Activated CD8-positive, alpha-beta T cell treated with anti-CD3 and anti-CD28 coated beads, Interleukin-2, amount 10 ng/mL, durations not matched to agents 7 days and 5 days (primary cell): ENCODE measurements around the gene RAPGEF1. TPM values are rescaled to one million over a fixed set of nuclear protein-coding genes. Genes with fewer than 3 reads are reported as not detected.
A peak's percentile ranks its signal among the peaks of the same experiment; 100 is the strongest.

ENCODE experiments used
- ATAC-seq: fragments of 150-1000 bp; cut with Tn5 transposase; one replicate; pipeline ENCODE4 v1.10.0; 2021; ENCODE audit warnings: moderate library complexity
- CTCF ChIA-PET: fragments of 350-600 bp; sonication (Branson Sonifier 250); formaldehyde crosslinking; loops from one replicate; lab custom pipeline; 2021; ENCODE audit warnings: antibody characterized with exemption; lab: Charles Lee
- POLR2A ChIA-PET: fragments of 350-600 bp; sonication (Branson Sonifier 250); formaldehyde crosslinking; loops from one replicate; lab custom pipeline; 2021; ENCODE audit warnings: antibody characterized with exemption; lab: Charles Lee
- DNase-seq: peaks from one replicate; pipeline ENCODE4 v3.0.0-alpha.2; 2020
- H3K27ac Mint-ChIP-seq: one replicate; pipeline ENCODE4 v1.8.0; 2021; ENCODE audit warnings: mild to moderate bottlenecking, mixed read lengths
- H3K27me3 Mint-ChIP-seq: one replicate; pipeline ENCODE4 v1.8.0; 2021; ENCODE audit warnings: low read depth, mixed read lengths
- H3K36me3 Mint-ChIP-seq: one replicate; pipeline ENCODE4 v1.8.0; 2021; ENCODE audit warnings: low read depth, mixed read lengths
- H3K4me1 Mint-ChIP-seq: one replicate; pipeline ENCODE4 v1.8.0; 2021; ENCODE audit warnings: low read depth, mixed read lengths
- H3K4me3 Mint-ChIP-seq: one replicate; pipeline ENCODE4 v1.8.0; 2021; ENCODE audit warnings: mild to moderate bottlenecking, mixed read lengths
- H3K9me3 Mint-ChIP-seq: one replicate; pipeline ENCODE4 v1.8.0; 2022; ENCODE audit warnings: mixed read lengths; ENCODE audit not compliant: insufficient read depth
- total RNA-seq, 2 experiments: library from RNA; stranded (reverse); gene quantifications; one replicate each; pipeline ENCODE4 v1.2.3, GENCODE V29; 2021

RAPGEF1 gene
- total RNA-seq, 2 experiments from 2014 or later = 128 TPM

GRCh38 chr9:131736431-131736830, 3.4 kb downstream of the RAPGEF1 start:
- ChIA-PET POLR2A (interaction anchor here (0.8 to 1.2 kb wide), 2 partner anchors 7 to 68 kb away, joined by 3 to 4 read pairs; no protein-coding TSS in a partner anchor), CTCF (interaction anchor here (0.8 to 2.8 kb wide), 7 partner anchors 7 to 145 kb away, joined by 3 to 14 read pairs (median 4); no protein-coding TSS in a partner anchor)
- ATAC-seq (no peak), DNase-seq (no peak)
- Mint-ChIP-seq H3K9me3 (no peaks in the 10 kb centered on the region), H3K27me3 (no peaks in the 10 kb centered on the region), H3K4me1 (peaks cover 74% of the 10 kb centered on the region), H3K4me3 (peak overlapping the region; percentile 62), H3K27ac (peak overlapping the region; percentile 95), H3K36me3 (peaks cover 42% of the 10 kb centered on the region)

GRCh38 chr9:131735238-131736128, 4.4 kb downstream of the RAPGEF1 start:
- CTCF ChIA-PET = interaction anchor here (1.0 to 2.8 kb wide), 5 partner anchors 8 to 144 kb away, joined by 4 to 14 read pairs (median 7); no protein-coding TSS in a partner anchor
- Mint-ChIP-seq H3K27ac (peak overlapping the region; percentile 95), H3K36me3 (peaks cover 43% of the 10 kb centered on the region), H3K4me1 (peaks cover 83% of the 10 kb centered on the region), H3K27me3 (no peaks in the 10 kb centered on the region), H3K4me3 (peak overlapping the region; percentile 62), H3K9me3 (no peaks in the 10 kb centered on the region)
- POLR2A ChIA-PET = interaction anchor here (0.8 kb wide), 1 partner anchor 67 kb away, joined by 3 read pairs; no protein-coding TSS in a partner anchor
- DNase-seq (no peak), ATAC-seq (no peak)

DNA sequence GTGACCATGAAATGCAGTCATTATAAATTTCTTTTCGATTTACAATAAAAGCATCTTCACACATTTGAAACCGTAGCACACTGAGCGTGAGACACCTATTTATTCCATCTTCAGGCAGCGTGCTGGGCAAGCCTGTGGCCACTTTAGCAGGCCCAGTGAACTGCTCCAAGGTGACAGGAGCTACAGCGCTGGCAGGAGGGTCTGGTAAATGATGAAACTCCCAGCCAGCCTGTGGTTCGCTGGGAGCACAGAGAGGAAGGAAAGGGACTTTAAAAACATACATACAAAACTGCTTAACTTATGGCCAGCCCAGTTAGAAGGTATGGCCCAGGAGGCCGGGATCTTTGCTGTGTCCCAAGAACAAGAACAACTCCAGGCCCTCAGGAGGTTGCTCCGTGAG, 5.1 kb downstream of the RAPGEF1 start:
- H3K4me1 Mint-ChIP-seq = peaks cover 85% of the 10 kb centered on the region
- peaks cover 43% of the 10 kb centered on the region for H3K36me3 Mint-ChIP-seq
- H3K9me3 Mint-ChIP-seq = no peaks in the 10 kb centered on the region
- DNase-seq (no peak), ATAC-seq (no peak)
- no peaks in the 10 kb centered on the region for H3K27me3 Mint-ChIP-seq
- POLR2A ChIA-PET = interaction anchor here (4.6 kb wide), 1 partner anchor 57 kb away, joined by 44 read pairs; no protein-coding TSS in a partner anchor
- H3K27ac Mint-ChIP-seq = peak overlapping the region; percentile 95
- H3K4me3 Mint-ChIP-seq = peak overlapping the region; percentile 62
- CTCF ChIA-PET = interaction anchor here (1.3 to 2.8 kb wide), 3 partner anchors 9 to 57 kb away, joined by 4 to 14 read pairs (median 7); no protein-coding TSS in a partner anchor

DNA sequence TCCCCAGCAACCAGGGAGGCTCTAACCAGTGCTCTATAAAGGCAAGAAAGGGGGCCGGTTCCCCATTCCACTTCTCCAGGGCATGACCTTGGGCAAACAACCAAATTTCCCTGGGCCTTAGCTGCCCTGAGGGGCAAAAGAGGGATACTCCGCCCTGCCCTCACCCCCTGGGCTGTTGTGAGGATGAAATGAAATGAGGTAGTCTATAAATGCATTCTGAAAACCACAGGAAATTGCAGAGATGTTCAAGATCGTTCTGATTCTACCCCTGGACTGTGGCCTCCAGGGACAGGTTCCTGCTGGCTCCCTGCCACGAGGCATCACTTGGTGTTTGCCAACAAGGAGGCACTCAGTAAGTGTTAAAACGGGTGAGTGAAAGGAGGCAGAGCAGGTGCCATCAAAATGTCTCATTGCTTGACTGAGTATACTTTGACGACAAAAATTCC, 5.7 kb downstream of the RAPGEF1 start:
- DNase-seq (peak; percentile 53), ATAC-seq (peak; percentile 12)
- Mint-ChIP-seq H3K36me3 (peaks cover 47% of the 10 kb centered on the region), H3K27me3 (no peaks in the 10 kb centered on the region), H3K4me1 (peaks cover 90% of the 10 kb centered on the region), H3K27ac (peak overlapping the region; percentile 95), H3K9me3 (no peaks in the 10 kb centered on the region), H3K4me3 (peak overlapping the region; percentile 62)
- CTCF ChIA-PET = interaction anchor here (1.0 to 4.2 kb wide), 8 partner anchors 10 to 142 kb away, joined by 3 to 55 read pairs (median 6); no protein-coding TSS in a partner anchor
- POLR2A ChIA-PET = interaction anchor here (0.7 to 4.9 kb wide), 9 partner anchors 10 to 105 kb away, joined by 3 to 44 read pairs (median 5); no protein-coding TSS in a partner anchor

- DNase-seq (peak; percentile 47), ATAC-seq (peak; percentile 14)
- ChIA-PET CTCF (interaction anchor here (0.9 to 4.2 kb wide), 13 partner anchors 10 to 142 kb away, joined by 3 to 55 read pairs (median 4); no protein-coding TSS in a partner anchor), POLR2A (interaction anchor here (0.7 to 4.9 kb wide), 10 partner anchors 9 to 106 kb away, joined by 3 to 44 read pairs (median 4); no protein-coding TSS in a partner anchor)
- H3K27ac Mint-ChIP-seq = peak overlapping the region; percentile 95
- H3K36me3 Mint-ChIP-seq = peaks cover 41% of the 10 kb centered on the region
- H3K4me3 Mint-ChIP-seq = peak overlapping the region; percentile 62
- H3K9me3 Mint-ChIP-seq = no peaks in the 10 kb centered on the region
- H3K27me3 Mint-ChIP-seq = no peaks in the 10 kb centered on the region
- H3K4me1 Mint-ChIP-seq = peaks cover 92% of the 10 kb centered on the region
Measured at GRCh38 chr9:131733541-131734061, 6.3 kb downstream of the RAPGEF1 start.

DNA sequence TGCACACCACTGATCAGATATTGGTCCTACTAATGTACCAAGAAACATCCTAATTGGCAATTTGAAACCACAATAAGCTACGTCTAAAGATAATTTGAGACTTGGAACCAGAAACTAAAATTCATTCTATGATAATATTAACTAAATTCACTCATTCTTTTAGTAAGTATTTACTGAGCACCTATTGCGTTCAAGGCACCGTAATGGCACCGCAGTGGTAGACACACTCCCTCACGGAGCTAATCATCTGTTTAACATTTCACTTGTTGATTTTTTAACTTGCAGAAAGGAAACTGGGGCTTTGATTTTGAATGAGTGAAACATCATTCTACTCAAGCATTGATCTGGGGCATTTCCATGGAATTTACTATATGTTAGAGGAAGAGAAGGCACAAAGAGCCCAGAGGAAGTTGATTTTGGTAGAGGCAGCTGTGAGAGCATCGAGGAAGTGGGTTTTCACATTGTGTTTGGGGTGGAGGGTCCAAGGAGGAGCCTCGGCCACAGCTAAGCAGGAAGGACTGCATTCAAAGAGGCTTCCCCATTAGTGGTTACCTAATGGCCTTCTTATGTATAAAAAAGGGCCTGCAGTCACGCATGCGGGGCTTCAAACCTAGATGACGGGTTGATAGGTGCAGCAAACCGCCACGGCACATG, 7.1 kb downstream of the RAPGEF1 start:
- ATAC-seq = peak; percentile 19
- ChIA-PET POLR2A (interaction anchor here (0.7 to 4.9 kb wide), 10 partner anchors 11 to 105 kb away, joined by 3 to 44 read pairs (median 7); no protein-coding TSS in a partner anchor), CTCF (interaction anchor here (0.7 to 4.2 kb wide), 19 partner anchors 7 to 359 kb away, joined by 3 to 55 read pairs (median 4); partner anchors contain the start of gene RAPGEF1)

GRCh38 chr9:131732061-131732526, 7.8 kb downstream of the RAPGEF1 start:
- Mint-ChIP-seq H3K36me3 (peaks cover 39% of the 10 kb centered on the region), H3K4me3 (peak overlapping the region; percentile 68), H3K9me3 (no peaks in the 10 kb centered on the region), H3K27me3 (no peaks in the 10 kb centered on the region), H3K4me1 (peaks cover 98% of the 10 kb centered on the region), H3K27ac (peak overlapping the region; percentile 95)
- ChIA-PET POLR2A (interaction anchor here (0.6 to 4.9 kb wide), 16 partner anchors 12 to 476 kb away, joined by 3 to 44 read pairs (median 4); no protein-coding TSS in a partner anchor), CTCF (interaction anchor here (0.9 to 4.2 kb wide), 23 partner anchors 7 to 359 kb away, joined by 3 to 55 read pairs (median 5); partner anchors contain the start of gene RAPGEF1)
- no peak for DNase-seq
- no peak for ATAC-seq

More for the DNA sequence above, 7.1 kb downstream of the RAPGEF1 start:
- H3K9me3 Mint-ChIP-seq = no peaks in the 10 kb centered on the region
- peaks cover 96% of the 10 kb centered on the region for H3K4me1 Mint-ChIP-seq
- H3K27ac Mint-ChIP-seq = peak overlapping the region; percentile 95
- H3K4me3 Mint-ChIP-seq = peak overlapping the region; percentile 68
- peak; percentile 78 for DNase-seq
- H3K27me3 Mint-ChIP-seq = no peaks in the 10 kb centered on the region
- peaks cover 40% of the 10 kb centered on the region for H3K36me3 Mint-ChIP-seq

DNA sequence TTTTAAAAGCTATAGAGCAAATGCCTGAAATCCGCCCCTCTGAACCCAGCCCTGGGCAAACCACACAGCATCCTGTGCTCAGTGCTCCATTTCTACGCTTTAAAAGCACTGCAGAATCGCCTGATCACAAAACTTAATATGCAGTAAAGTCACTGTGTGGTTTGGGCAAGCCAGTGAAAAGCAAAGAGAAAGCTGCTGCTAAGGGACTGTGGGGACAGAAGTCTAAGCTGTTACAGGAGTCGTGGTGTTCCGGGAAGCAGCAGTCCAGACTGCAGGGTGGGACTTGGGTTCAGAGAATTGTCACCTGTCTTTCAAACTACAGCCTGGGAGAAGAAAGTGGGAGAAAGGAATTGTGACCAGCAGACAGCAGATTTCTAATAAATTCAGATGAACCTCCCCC, 8.2 kb downstream of the RAPGEF1 start:
- CTCF ChIA-PET = interaction anchor here (0.9 to 4.2 kb wide), 16 partner anchors 8 to 146 kb away, joined by 3 to 55 read pairs (median 5); partner anchors contain the start of gene RAPGEF1
- H3K4me1 Mint-ChIP-seq = peaks cover 98% of the 10 kb centered on the region
- H3K4me3 Mint-ChIP-seq = peak overlapping the region; percentile 68
- peaks cover 37% of the 10 kb centered on the region for H3K36me3 Mint-ChIP-seq
- H3K27me3 Mint-ChIP-seq = no peaks in the 10 kb centered on the region
- peak overlapping the region; percentile 95 for H3K27ac Mint-ChIP-seq
- ATAC-seq = peak; percentile 41
- no peaks in the 10 kb centered on the region for H3K9me3 Mint-ChIP-seq
- POLR2A ChIA-PET = interaction anchor here (0.6 to 4.9 kb wide), 16 partner anchors 12 to 475 kb away, joined by 3 to 44 read pairs (median 3); no protein-coding TSS in a partner anchor
- peak; percentile 80 for DNase-seq

DNA sequence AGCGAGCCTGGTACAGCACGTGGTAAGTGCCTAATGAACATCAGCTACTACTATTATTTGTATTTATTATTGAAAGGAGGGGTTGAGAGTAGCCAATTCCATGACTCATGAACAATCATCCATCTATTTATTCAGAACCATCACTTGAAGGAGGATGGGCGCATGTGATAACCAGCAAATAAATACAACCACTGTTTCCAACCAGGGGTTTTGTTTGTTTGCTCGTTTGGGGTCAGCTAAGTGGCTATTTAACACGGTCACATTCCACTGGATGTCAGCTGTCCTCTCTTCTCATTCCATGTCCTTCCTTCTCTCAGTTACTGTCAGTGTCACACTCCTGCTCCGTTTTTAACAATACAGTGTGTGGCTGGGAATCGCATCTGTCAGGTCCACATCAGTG, 8.6 kb downstream of the RAPGEF1 start:
- DNase-seq (no peak), ATAC-seq (no peak)
- ChIA-PET CTCF (interaction anchor here (0.9 to 4.2 kb wide), 15 partner anchors 8 to 146 kb away, joined by 3 to 55 read pairs (median 5); partner anchors contain the start of gene RAPGEF1), POLR2A (interaction anchor here (0.7 to 4.9 kb wide), 13 partner anchors 12 to 475 kb away, joined by 3 to 44 read pairs (median 3); no protein-coding TSS in a partner anchor)
- Mint-ChIP-seq H3K4me1 (peaks cover 98% of the 10 kb centered on the region), H3K36me3 (peaks cover 37% of the 10 kb centered on the region), H3K27me3 (no peaks in the 10 kb centered on the region), H3K9me3 (no peaks in the 10 kb centered on the region), H3K4me3 (peak overlapping the region; percentile 68), H3K27ac (peak overlapping the region; percentile 95)

DNA sequence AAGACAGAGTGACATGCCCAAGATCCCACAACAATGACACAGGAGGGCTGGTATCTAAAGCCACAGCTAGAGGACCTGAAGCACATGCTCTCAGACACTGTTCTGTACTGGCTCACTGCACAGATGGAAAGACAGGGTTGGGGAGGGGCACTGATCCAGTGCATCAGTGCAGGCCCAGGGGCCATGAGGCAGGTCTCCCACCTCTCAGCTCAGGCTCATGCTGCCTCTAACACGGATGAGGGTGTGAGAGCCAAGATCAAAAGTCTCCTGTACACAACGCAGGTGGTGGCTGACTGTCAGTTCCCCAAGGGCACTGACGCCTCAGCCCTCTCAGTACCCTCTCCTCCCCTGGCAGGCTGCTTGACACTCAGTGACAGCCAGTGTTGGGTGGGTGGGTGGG, 10.9 kb downstream of the RAPGEF1 start:
- Mint-ChIP-seq H3K27ac (peak overlapping the region; percentile 95), H3K27me3 (no peaks in the 10 kb centered on the region), H3K36me3 (peaks cover 32% of the 10 kb centered on the region), H3K9me3 (no peaks in the 10 kb centered on the region), H3K4me1 (peaks cover 94% of the 10 kb centered on the region), H3K4me3 (peak overlapping the region; percentile 61)
- peak; percentile 45 for ATAC-seq
- ChIA-PET CTCF (interaction anchor here (0.6 to 4.3 kb wide), 9 partner anchors 11 to 625 kb away, joined by 3 to 38 read pairs (median 7); partner anchors contain the start of gene RAPGEF1), POLR2A (interaction anchor here (1.0 to 3.6 kb wide), 10 partner anchors 8 to 100 kb away, joined by 4 to 37 read pairs (median 10); partner anchors contain the start of gene RAPGEF1)
- DNase-seq = peak; percentile 62
